Ishikawa (cell line): Measurements from ENCODE around the gene ABCG1.

ENCODE experiments used
- CEBPB ChIP-seq: IDR thresholded peaks from 2 replicates; pipeline ENCODE4 v1.6.1; 2012
- CREB1 ChIP-seq: IDR thresholded peaks from 2 replicates; pipeline ENCODE4 v1.6.1; 2012; ENCODE audit warnings: low read depth
- EGR1 ChIP-seq: IDR thresholded peaks from 2 replicates; pipeline ENCODE4 v1.6.1; 2012
- EP300 ChIP-seq: IDR thresholded peaks from 2 replicates; pipeline ENCODE4 v1.6.1; 2012; ENCODE audit warnings: borderline replicate concordance
- FOXM1 ChIP-seq: IDR thresholded peaks from 2 replicates; pipeline ENCODE4 v1.6.1; 2012; ENCODE audit warnings: low read depth, borderline replicate concordance
- RAD21 ChIP-seq: IDR thresholded peaks from 2 replicates; pipeline ENCODE4 v1.6.1; 2012; ENCODE audit warnings: low read depth
- REST ChIP-seq: IDR thresholded peaks from 2 replicates; pipeline ENCODE4 v1.6.1; 2012; ENCODE audit warnings: low read depth, mild to moderate bottlenecking
- TCF12 ChIP-seq: IDR thresholded peaks from 2 replicates; pipeline ENCODE4 v1.6.1; 2012; ENCODE audit warnings: low read depth
- TF ChIP-seq, protein P1 (sequence below): IDR thresholded peaks from 2 replicates; pipeline ENCODE4 v1.6.1; 2012

DNA sequence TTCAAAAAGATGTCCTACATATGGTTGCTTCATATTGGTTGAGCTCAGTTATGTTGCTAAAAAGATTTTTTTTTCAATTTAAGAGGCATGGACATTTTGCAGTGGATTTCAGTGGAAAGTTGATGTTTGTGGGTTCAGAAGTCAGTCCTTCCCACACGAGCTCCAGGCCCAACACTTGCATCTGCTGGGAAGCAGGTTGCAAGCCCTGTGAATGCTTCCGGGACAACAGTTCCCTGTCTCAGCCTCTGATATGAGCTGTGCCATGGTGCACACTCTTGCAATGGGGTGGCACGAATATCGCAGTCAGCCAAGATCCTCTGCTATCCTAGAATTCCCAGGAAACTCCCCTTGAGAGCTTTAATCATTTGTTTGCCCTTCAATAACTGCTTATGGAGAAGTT lies 30.3 kb upstream of the ABCG1 start:
- TF ChIP-seq REST (no peak), RAD21 (no peak), CREB1 (no peak), TCF12 (no peak), CEBPB (no peak), FOXM1 (no peak), EP300 (no peak), EGR1 (no peak)
- TF ChIP-seq, protein P1, sequence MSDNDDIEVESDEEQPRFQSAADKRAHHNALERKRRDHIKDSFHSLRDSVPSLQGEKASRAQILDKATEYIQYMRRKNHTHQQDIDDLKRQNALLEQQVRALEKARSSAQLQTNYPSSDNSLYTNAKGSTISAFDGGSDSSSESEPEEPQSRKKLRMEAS = no peak
